A549 (cell line): ENCODE results near the gene RNF114. TPM values are rescaled to one million over a fixed set of nuclear protein-coding genes. Genes with fewer than 3 reads are reported as not detected.

Experiments
- ATAC-seq, 2 experiments: fragments of 200-7000 bp in 1 of 2; fragments of >200 bp in 1 of 2; cut with Nextera tagmentation in 1 of 2; cut with Tn5 transposase in 1 of 2; 3 replicates each; pipeline versions ENCODE4 v1.8.0 to v1.9.1; 2018 to 2020; ENCODE audit warnings: mild to moderate bottlenecking in 1 of 2, moderate library complexity in 1 of 2
- CTCF ChIA-PET: fragments of 300-600 bp; sonication (Branson Sonifier 250); formaldehyde crosslinking; extraction: SDS; loops from one replicate; lab custom pipeline; 2021; ENCODE audit warnings: antibody characterized with exemption, inconsistent platforms; lab: Yijun Ruan, JAX
- POLR2A ChIA-PET: fragments of 350-600 bp; formaldehyde crosslinking; extraction: SDS; loops from one replicate; lab custom pipeline; 2021; ENCODE audit warnings: antibody characterized with exemption, inconsistent platforms; lab: Yijun Ruan, JAX
- DNase-seq, 2 experiments: peaks; one replicate each; pipeline versions ENCODE4 v3.0.0 to v3.0.0-alpha.2; 2011 to 2016; ENCODE audit warnings: low read depth in 1 of 2, low spot score in 1 of 2
- FAIRE-seq: peaks from 2 replicates; lab custom pipeline; 2011; peaks lifted over from hg19 to GRCh38; lab: Jason Lieb, UNC
- H3K27ac ChIP-seq, 2 experiments: fragments of >200 bp; sonication (Bioruptor Twin); formaldehyde crosslinking; 3 replicates each; pipeline ENCODE4 v1.5.1; 2016 to 2017
- H3K4me1 ChIP-seq: fragments of >200 bp; sonication (Bioruptor Twin); formaldehyde crosslinking; 3 replicates; pipeline ENCODE4 v1.6.1; 2016
- H3K4me2 ChIP-seq: fragments of >200 bp; sonication (Bioruptor Twin); formaldehyde crosslinking; 3 replicates; pipeline ENCODE4 v1.6.1; 2016
- H3K4me3 ChIP-seq: fragments of >200 bp; sonication (Bioruptor Twin); formaldehyde crosslinking; 3 replicates; pipeline ENCODE4 v1.5.1; 2016
- H3K9me3 ChIP-seq: fragments of >200 bp; sonication (Bioruptor Twin); formaldehyde crosslinking; 3 replicates; pipeline ENCODE4 v1.6.1; 2016
- FOSL2 ChIP-seq, 2 experiments: fragments of 450-650 bp in 1 of 2; fragments of >200 bp in 1 of 2; sonication (Bioruptor Twin) in 1 of 2; formaldehyde crosslinking; IDR thresholded peaks; 2 replicates each; pipeline versions ENCODE4 v1.5.0 to v1.6.1; 2016 to 2020; ENCODE audit warnings: mild to moderate bottlenecking in 1 of 2, moderate library complexity in 1 of 2
- FOXS1 ChIP-seq: fragments of 250-450 bp; sonication (Bioruptor Pico); IDR thresholded peaks from 2 replicates; pipeline ENCODE4 v1.5.0; 2020; ENCODE audit warnings: mild to moderate bottlenecking, moderate library complexity
- GATA3 ChIP-seq: IDR thresholded peaks from 2 replicates; pipeline ENCODE4 v1.6.1; 2012; ENCODE audit warnings: borderline replicate concordance
- HDAC2 ChIP-seq: fragments of 200-600 bp; sonication (generic); IDR thresholded peaks from 2 replicates; pipeline ENCODE4 v1.6.1; 2016
- HOXA7 ChIP-seq: fragments of 250-450 bp; sonication (Bioruptor Pico); IDR thresholded peaks from 2 replicates; pipeline ENCODE4 v1.5.0; 2020; ENCODE audit warnings: mild to moderate bottlenecking, moderate library complexity
- HOXB13 ChIP-seq: fragments of 250-450 bp; sonication (Bioruptor Pico); IDR thresholded peaks from 2 replicates; pipeline ENCODE4 v1.5.0; 2020; ENCODE audit warnings: low read depth, mild to moderate bottlenecking, moderate library complexity
- HOXB5 ChIP-seq: fragments of 250-450 bp; sonication (Bioruptor Pico); IDR thresholded peaks from 2 replicates; pipeline ENCODE4 v1.5.0; 2020; ENCODE audit warnings: mild to moderate bottlenecking, moderate library complexity
- JUNB ChIP-seq: fragments of >200 bp; sonication (Bioruptor Twin); formaldehyde crosslinking; IDR thresholded peaks from 2 replicates; pipeline ENCODE4 v1.6.1; 2016
- KDM5A ChIP-seq: fragments of 200-600 bp; sonication (generic); IDR thresholded peaks from 2 replicates; pipeline ENCODE4 v1.6.1; 2016; ENCODE audit warnings: antibody characterized with exemption, mild to moderate bottlenecking
- MAFK ChIP-seq: fragments of 450-650 bp; IDR thresholded peaks from 2 replicates; pipeline ENCODE4 v1.6.1; 2014; ENCODE audit not compliant: partially characterized antibody
- MYC ChIP-seq: IDR thresholded peaks from 2 replicates; pipeline ENCODE4 v1.6.1; 2012; ENCODE audit warnings: mild to moderate bottlenecking, inconsistent platforms, low read length, improper control_type of control experiment, borderline replicate concordance
- NFE2L2 ChIP-seq: fragments of 150-350 bp; conservative IDR thresholded peaks from 2 replicates; pipeline ENCODE4 v1.6.1; 2014; ENCODE audit warnings: low read length
- NR3C1 ChIP-seq: fragments of >200 bp; sonication (Bioruptor Twin); formaldehyde crosslinking; IDR thresholded peaks from 3 replicates; pipeline ENCODE4 v1.6.1; 2017
- POLR2A ChIP-seq: IDR thresholded peaks from 2 replicates; pipeline ENCODE4 v1.6.1; 2012; ENCODE audit warnings: mild to moderate bottlenecking, low read length
- RAD21 ChIP-seq, 2 experiments: fragments of >200 bp in 1 of 2; sonication (Bioruptor Twin) in 1 of 2; formaldehyde crosslinking in 1 of 2; IDR thresholded peaks in 1 of 2; conservative IDR thresholded peaks in 1 of 2; 2 replicates in 1 of 2; 3 replicates in 1 of 2; pipeline ENCODE4 v1.6.1; 2012 to 2018; ENCODE audit warnings: inconsistent platforms in 1 of 2
- RCOR1 ChIP-seq: fragments of 150-350 bp; IDR thresholded peaks from 2 replicates; pipeline ENCODE4 v1.6.1; 2014; ENCODE audit warnings: antibody characterized with exemption, low read length, low read depth
- RFX5 ChIP-seq: fragments of 450-650 bp; IDR thresholded peaks from 2 replicates; pipeline ENCODE4 v1.7.1; 2014; ENCODE audit warnings: antibody characterized with exemption, mild to moderate bottlenecking, moderate library complexity
- TP53 ChIP-seq: fragments of 250-450 bp; sonication (Bioruptor Pico); IDR thresholded peaks from 2 replicates; pipeline ENCODE4 v1.5.0; 2021; ENCODE audit warnings: mild to moderate bottlenecking, moderate library complexity
- ZFP36 ChIP-seq: fragments of 450-650 bp; IDR thresholded peaks from 2 replicates; pipeline ENCODE4 v1.6.1; 2014; ENCODE audit warnings: borderline replicate concordance; ENCODE audit not compliant: partially characterized antibody
- WGBS: methylation state at CpG from one replicate; pipeline ENCODE4 v1.1.6; 2017; ENCODE audit errors: missing lambda C conversion rate; 5-methylcytosine and 5-hydroxymethylcytosine counted together
- polyA plus RNA-seq, 4 experiments: library from polyadenylated mRNA; depleted of rRNA in 3 of 4; stranded (reverse); fragments of >200 nt; fragmentation: RNase III in 1 of 4; extraction: RNeasy Plus Mini Kit Qiagen cat#74134 plus additional on column Dnase treatment in 1 of 4; gene quantifications; 2 replicates in 3 of 4; 3 replicates in 1 of 4; pipeline ENCODE4 v1.2.3, GENCODE V29; 2011 to 2017
- TF ChIP-seq, protein P1 (sequence below): fragments of 250-450 bp; sonication (Bioruptor Pico); IDR thresholded peaks from 2 replicates; pipeline ENCODE4 v1.5.0; 2021; ENCODE audit warnings: mild to moderate bottlenecking, moderate library complexity, borderline replicate concordance
- TF ChIP-seq, protein P2 (sequence below): fragments of 150-350 bp; IDR thresholded peaks from 2 replicates; pipeline ENCODE4 v1.6.1; 2014; ENCODE audit warnings: low read depth, mild to moderate bottlenecking, low read length
- TF ChIP-seq, protein P3 (sequence below): fragments of >200 bp; sonication (Bioruptor Twin); formaldehyde crosslinking; IDR thresholded peaks from 3 replicates; pipeline ENCODE4 v1.5.1; 2016
- TF ChIP-seq, protein P4 (sequence below): fragments of 250-450 bp; sonication (Bioruptor Pico); IDR thresholded peaks from 2 replicates; pipeline ENCODE4 v1.5.0; 2020; ENCODE audit warnings: low read depth, mild to moderate bottlenecking, moderate library complexity
- TF ChIP-seq, protein P5 (sequence below): IDR thresholded peaks from 2 replicates; pipeline ENCODE4 v1.6.1; 2012

Gene RNF114
- polyA plus RNA-seq, 2 of the 4 experiments (the other 2 are of a cell fraction): 43.1 to 44.8 TPM

DNA sequence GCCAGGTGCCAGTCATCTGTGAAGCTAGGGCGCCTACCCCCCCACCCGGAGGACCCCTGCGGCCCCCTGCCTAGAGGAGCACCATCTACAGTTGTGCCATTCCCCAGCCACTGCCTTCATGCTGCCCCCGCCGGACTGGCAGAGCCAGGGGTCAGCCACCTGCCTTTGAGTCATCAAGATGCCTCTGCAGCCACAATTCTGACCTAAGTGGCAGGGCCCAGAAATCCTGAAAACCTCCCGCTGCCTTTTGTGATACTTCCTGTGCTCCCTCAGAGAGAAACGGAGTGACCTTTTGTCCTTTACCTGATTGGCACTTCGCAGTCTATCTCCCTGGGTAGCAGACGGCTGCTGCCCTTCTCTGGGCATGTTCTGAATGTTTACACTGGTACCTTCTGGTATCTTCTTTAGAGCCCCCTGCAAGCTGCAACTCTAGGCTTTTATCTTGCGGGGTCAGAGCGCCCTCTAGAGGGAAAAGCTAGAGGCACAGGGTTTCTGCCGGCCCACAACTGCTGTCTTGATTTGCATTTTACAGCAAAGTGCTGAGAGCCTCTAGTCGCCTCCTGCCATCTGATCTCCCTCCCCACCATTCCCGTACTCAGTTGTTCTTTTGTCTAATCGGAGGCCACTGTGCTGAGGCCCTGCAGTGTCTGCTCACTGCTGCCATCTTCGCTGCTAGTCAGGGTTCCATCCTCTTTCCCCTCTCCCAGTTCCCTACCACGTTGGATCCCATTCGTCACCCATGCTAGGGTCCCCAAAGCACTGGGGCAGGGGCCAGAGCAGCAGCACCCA, 47.8 kb upstream of the RNF114 start (continued):
- TF ChIP-seq, protein P1, sequence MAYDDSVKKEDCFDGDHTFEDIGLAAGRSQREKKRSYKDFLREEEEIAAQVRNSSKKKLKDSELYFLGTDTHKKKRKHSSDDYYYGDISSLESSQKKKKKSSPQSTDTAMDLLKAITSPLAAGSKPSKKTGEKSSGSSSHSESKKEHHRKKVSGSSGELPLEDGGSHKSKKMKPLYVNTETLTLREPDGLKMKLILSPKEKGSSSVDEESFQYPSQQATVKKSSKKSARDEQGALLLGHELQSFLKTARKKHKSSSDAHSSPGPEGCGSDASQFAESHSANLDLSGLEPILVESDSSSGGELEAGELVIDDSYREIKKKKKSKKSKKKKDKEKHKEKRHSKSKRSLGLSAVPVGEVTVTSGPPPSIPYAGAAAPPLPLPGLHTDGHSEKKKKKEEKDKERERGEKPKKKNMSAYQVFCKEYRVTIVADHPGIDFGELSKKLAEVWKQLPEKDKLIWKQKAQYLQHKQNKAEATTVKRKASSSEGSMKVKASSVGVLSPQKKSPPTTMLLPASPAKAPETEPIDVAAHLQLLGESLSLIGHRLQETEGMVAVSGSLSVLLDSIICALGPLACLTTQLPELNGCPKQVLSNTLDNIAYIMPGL (CRISPR knock-in tag): no peak
- TF ChIP-seq RAD21 (conservative IDR thresholded peaks at IDR 0.05 in 1 of 2, IDR thresholded peaks at IDR 0.05 in 1 of 2) (peak; percentile 87 to 89), HOXB5 (CRISPR knock-in tag) (no peak), RCOR1 (no peak), RFX5 (no peak)
- TF ChIP-seq, protein P2, sequence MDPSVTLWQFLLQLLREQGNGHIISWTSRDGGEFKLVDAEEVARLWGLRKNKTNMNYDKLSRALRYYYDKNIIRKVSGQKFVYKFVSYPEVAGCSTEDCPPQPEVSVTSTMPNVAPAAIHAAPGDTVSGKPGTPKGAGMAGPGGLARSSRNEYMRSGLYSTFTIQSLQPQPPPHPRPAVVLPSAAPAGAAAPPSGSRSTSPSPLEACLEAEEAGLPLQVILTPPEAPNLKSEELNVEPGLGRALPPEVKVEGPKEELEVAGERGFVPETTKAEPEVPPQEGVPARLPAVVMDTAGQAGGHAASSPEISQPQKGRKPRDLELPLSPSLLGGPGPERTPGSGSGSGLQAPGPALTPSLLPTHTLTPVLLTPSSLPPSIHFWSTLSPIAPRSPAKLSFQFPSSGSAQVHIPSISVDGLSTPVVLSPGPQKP: no peak
- TF ChIP-seq, protein P3, sequence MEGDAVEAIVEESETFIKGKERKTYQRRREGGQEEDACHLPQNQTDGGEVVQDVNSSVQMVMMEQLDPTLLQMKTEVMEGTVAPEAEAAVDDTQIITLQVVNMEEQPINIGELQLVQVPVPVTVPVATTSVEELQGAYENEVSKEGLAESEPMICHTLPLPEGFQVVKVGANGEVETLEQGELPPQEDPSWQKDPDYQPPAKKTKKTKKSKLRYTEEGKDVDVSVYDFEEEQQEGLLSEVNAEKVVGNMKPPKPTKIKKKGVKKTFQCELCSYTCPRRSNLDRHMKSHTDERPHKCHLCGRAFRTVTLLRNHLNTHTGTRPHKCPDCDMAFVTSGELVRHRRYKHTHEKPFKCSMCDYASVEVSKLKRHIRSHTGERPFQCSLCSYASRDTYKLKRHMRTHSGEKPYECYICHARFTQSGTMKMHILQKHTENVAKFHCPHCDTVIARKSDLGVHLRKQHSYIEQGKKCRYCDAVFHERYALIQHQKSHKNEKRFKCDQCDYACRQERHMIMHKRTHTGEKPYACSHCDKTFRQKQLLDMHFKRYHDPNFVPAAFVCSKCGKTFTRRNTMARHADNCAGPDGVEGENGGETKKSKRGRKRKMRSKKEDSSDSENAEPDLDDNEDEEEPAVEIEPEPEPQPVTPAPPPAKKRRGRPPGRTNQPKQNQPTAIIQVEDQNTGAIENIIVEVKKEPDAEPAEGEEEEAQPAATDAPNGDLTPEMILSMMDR: peak; percentile 93
- TF ChIP-seq, protein P4, sequence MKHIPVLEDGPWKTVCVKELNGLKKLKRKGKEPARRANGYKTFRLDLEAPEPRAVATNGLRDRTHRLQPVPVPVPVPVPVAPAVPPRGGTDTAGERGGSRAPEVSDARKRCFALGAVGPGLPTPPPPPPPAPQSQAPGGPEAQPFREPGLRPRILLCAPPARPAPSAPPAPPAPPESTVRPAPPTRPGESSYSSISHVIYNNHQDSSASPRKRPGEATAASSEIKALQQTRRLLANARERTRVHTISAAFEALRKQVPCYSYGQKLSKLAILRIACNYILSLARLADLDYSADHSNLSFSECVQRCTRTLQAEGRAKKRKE (CRISPR knock-in tag): no peak

DNA sequence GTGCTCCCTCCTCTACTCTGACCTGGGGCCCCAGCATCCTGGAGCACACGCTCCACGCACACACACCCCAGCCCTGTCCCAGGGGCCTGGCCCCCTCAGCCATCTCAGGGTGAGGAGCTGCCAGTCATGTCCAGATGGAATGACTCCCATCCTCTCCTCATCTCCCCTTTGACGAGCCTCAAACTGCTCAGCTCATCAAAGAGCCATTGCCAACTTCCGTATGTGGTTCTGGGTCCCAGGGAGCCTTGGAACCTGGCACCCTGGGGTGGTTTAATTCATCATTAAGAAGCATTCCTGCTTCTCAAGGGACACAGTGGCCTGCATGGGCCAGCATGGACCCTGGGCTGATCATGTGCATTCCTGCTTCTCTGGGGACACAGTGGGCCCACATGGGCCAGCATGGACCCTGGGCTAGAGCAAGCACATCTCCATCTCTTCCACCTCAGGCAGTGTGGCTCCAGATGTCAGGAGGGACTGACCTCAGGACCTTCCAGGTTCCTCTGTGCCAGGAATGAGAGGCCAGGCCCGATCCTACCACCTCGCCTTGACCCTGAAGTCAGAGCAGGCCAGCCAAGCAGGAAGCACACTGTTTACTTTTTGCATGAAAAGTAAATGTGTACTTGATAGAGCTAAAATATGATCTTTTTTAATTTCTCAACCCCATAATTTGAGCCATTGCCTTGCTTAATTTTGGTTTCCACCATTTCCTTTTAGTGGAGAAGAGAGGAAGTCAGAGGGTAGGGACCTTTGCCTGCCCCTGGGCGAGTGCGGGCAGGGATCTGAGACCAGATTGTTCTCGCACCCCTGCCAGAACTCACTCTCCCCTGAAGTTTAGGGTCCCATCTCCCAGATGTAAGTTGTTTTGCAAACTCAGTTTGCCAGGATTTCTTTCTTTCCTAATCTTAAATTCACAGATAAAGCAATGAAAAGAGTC, 46.9 kb upstream of the RNF114 start:
- Histone ChIP-seq H3K4me3 (no peak overlapping the region), H3K27ac (peak overlapping the region in 1 of 2 experiments; percentile 41; a peak in 3 of 6 replicates), H3K9me3 (no peaks in the 10 kb centered on the region), H3K4me2 (0 out of 3 replicates have a peak overlapping the region, but pooled peaks have one; percentile 7), H3K4me1 (peaks cover 18% of the 10 kb centered on the region)
- DNase-seq (no peak), FAIRE-seq (no peak), ATAC-seq (peak in 1 of 2 experiments; percentile 15; a peak in 2 of 6 replicates)
- ChIA-PET CTCF (interaction anchor here (0.6 to 13.0 kb wide), 51 partner anchors 9 to 585 kb away, joined by 3 to 226 read pairs (median 5); partner anchors contain the start of gene SPATA2), POLR2A (interaction anchor here (0.5 to 1.3 kb wide), 3 partner anchors 14 to 279 kb away, joined by 3 read pairs; partner anchors contain the start of gene SPATA2)
- no peak for TF ChIP-seq TP53 (CRISPR knock-in tag)
- no peak for TF ChIP-seq NFE2L2
- no peak for TF ChIP-seq POLR2A
- TF ChIP-seq NR3C1: no peak
- no peak for TF ChIP-seq FOXS1 (CRISPR knock-in tag)
- TF ChIP-seq RFX5: no peak
- no peak for TF ChIP-seq RCOR1
- no peak for TF ChIP-seq HOXA7 (CRISPR knock-in tag)
- no peak for TF ChIP-seq HDAC2
- TF ChIP-seq GATA3: no peak
- no peak for TF ChIP-seq FOSL2 (IDR thresholded peaks at IDR 0.05)
- no peak for TF ChIP-seq FOSL2 (CRISPR knock-in tag; IDR thresholded peaks at IDR 0.05)
- TF ChIP-seq HOXB13 (CRISPR knock-in tag): no peak
- TF ChIP-seq, protein P2: no peak
- no peak for TF ChIP-seq MYC
- TF ChIP-seq MAFK: no peak
- no peak for TF ChIP-seq KDM5A
- no peak for TF ChIP-seq JUNB
- TF ChIP-seq ZFP36: no peak
- TF ChIP-seq, protein P5, sequence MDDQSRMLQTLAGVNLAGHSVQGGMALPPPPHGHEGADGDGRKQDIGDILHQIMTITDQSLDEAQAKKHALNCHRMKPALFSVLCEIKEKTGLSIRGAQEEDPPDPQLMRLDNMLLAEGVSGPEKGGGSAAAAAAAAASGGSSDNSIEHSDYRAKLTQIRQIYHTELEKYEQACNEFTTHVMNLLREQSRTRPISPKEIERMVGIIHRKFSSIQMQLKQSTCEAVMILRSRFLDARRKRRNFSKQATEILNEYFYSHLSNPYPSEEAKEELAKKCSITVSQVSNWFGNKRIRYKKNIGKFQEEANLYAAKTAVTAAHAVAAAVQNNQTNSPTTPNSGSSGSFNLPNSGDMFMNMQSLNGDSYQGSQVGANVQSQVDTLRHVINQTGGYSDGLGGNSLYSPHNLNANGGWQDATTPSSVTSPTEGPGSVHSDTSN: no peak
- 73% methylated on average over 9 of the region's 9 CpGs for WGBS
